GM19452 (cell line): ENCODE results near the gene INAVA.

Experiments
- ATAC-seq: cut with Tn5 transposase; IDR thresholded peaks from one replicate; pipeline ENCODE4 v1.9.1; 2021; ENCODE audit not compliant: unreplicated experiment

INAVA gene, protein sequence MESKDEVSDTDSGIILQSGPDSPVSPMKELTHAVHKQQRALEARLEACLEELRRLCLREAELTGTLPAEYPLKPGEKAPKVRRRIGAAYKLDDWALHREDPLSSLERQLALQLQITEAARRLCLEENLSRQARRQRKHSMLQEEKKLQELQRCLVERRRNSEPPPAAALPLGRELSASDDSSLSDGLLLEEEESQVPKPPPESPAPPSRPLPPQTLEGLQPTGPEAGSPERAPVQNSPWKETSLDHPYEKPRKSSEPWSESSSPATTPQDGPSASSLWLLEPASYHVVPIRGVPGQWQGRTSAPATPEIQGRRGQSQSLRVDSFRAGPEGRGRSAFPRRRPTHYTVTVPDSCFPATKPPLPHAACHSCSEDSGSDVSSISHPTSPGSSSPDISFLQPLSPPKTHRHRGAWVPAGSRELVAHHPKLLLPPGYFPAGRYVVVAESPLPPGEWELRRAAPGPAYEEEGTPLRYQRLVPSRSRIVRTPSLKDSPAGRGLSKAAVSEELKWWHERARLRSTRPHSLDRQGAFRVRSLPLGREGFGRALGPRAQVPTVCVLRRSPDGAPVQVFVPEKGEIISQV

DNA sequence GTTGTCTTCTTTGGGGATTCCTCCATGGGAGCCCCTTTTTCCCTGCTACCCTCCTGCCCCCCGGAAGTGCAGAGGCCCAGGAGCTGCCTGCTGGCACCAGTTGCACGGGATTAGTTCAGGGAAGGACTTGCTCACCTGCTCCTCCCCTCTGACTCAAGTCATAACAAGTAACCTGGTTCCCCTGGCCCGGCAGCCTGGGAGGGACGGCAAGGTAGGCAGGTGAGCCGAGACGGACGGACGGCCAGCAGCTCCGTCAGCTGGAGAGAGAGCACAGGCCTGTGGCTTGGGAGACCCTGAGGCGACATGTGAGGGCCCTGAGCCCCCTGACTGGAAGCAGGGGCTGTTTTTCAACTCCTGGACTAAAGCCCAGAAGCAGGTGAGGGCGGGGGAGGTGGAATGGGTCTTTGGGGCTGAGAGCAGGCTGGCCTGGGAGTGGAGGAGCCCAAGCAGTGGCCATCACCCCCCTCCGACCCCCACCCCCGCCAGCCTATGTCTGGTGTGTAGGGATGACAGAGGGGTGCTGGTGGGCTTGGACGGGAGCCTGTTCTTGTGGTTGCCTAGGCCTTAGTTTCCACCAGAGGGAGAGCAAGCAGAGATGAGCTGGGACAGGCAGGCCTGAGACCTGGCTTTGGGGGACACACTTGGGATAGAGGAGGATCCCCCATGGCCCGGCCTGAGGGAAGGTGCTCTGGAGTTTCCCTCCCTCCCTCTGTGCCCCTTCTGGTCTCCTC is at the start of gene INAVA:
INAVA (plus strand) TSS at position 189 of the 731 bp plus-strand sequence. CDS start 3,501 bp downstream, outside the sequence.
- ATAC-seq, result no peak

DNA sequence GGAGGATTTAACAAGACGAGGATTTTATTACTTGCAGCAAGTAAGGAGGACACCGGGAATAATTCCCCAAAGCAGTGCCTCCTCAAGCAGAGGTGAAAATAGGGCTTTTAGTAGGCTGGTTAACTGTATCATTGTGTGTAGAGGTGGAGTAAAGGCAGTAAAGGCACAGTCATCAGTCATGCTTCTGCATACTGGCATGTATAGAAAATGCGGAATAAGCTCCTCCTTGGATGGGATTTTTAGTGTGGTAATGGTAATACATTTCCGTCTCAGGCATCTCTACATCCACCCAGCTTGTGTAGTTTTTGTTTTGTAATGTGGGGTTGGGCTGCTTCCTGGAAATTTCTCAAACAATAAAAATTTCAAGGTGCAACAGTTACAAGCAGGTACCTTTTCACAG is 49.3 kb upstream of the INAVA start:
- no peak for ATAC-seq

DNA sequence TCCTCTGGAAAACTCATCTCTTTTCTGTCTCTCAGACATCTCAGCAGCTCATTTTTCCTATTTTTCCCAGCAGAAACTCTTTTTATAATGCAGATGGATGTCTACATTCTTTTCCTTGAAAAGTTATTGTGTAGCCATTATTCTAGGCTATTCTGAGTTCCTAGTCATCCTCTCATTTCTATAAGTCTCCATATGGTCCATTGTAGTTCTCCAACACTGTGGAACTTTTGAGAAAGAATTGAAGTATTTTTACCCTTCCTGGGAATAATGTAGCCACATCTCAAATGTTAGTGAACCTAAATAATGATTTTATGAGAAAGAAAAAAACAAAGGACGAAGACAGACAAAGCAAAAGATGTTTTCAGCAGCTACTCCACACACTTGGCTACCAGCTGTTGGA is 48.3 kb upstream of the INAVA start:
- no peak for ATAC-seq

DNA sequence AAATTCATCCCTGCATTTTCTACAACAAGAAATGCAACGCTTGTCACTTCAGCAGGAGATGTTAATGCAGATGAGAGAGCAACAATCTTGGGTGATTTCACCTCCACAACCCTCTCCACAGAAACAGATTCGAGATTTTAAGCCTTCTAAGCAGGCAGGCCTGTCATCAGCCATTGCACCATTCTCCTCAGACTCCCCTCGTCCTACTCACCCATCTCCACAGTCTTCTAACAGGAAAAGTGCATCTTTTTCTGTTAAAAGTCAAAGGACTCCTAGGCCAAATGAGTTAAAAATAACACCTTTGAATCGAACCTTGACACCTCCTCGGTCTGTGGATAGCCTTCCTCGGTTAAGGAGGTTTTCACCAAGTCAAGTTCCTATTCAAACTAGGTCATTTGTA is 45.3 kb upstream of the INAVA start:
- ATAC-seq, result no peak

DNA sequence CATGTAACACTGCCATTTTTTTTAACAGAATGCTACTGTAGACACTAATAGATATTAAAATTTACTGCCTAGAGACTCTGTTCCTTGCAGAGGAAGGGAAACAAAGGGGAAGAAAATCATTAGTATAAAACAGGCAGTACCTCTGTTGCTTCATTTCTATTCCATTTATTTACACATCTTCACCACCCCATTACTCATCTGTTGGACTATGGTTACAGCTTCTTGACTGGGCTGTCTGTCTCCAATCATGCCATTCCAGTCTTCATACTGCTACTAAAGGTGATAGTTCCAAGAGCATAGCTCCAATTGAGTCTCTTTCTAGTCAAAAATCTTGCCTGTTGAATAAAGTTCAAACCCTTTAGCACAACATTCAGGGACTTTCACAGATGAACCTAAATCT is 44.1 kb upstream of the INAVA start:
- no peak for ATAC-seq

DNA sequence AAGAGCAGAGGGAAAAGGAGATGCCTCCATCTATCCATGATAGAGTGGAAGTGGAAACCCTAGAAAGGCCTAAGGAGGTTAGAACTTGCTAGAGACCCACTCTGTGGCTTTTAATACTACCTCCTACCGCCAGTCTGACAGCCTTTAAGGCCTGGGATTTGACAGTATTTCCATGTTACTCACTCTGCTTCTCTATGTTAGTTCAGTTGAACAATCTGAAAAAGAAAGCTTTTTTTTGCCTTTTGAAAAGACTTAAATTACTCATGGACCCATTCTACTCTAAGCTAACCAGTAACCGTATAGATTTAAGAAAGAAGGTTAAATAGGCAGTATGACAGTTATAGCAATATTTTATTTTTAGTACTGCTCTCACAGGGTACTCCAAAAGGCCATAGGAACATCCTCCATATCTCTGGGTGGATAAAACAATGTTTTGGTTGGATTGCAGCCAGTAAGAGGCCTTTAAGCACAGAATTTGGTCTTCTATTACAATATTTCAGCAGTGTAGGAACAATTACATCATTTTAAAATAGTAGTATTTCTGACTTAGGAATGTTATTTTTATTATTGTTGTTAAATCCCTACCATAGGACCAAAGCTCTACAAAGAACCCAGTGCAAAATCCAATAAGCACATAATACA is 37.9 kb upstream of the INAVA start:
- ATAC-seq, result no peak

DNA sequence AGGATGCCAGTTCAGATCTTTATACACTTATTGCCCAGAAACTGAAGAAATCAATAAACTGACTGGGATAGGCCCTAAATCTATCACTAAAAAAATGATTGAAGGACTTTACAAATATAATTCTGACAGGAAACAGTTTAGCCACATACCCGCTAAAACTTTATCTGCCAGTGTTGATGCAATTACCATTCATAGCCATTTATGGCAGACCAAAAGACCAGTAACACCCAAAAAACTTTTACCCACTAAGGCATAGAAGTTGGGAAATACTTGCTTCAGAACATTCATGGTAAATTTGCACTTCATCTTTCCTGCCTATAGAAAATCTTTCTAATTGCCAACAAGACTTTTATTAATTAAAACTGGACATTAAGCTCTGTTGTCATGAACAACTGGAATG is 36.9 kb upstream of the INAVA start:
- no peak for ATAC-seq

DNA sequence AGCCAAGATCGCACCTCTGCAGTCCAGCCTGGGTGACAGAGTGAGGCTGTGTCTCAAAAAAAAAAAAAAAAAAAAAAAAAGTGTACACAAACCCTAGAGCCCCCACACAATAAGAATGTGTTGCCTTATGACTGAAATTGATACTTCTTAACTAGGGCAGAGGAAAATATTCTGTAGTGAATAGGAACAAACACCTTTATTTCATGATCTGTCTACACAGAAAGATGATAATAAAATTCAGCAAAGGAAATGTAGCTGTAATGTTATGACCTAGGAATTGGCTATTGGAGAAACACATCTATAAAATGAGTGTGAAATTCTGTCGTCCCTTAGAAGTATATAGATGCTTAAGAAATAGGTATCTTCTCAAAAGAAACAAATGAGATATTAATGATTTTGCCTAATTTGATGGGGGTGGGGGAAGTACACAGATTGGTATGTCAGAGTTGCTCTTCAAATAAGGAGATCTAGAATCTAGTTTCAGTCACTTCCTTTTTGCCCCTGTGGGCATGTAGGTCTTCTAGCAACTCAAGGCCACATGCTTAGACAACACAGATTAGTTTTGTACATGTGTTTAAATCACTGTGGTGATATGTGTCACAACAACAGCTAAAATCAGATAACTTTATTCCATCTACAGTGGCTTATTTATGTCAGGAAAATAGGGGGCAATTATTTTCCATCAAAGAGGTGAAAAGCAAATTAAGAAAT is 32.6 kb upstream of the INAVA start:
- ATAC-seq, result no peak

DNA sequence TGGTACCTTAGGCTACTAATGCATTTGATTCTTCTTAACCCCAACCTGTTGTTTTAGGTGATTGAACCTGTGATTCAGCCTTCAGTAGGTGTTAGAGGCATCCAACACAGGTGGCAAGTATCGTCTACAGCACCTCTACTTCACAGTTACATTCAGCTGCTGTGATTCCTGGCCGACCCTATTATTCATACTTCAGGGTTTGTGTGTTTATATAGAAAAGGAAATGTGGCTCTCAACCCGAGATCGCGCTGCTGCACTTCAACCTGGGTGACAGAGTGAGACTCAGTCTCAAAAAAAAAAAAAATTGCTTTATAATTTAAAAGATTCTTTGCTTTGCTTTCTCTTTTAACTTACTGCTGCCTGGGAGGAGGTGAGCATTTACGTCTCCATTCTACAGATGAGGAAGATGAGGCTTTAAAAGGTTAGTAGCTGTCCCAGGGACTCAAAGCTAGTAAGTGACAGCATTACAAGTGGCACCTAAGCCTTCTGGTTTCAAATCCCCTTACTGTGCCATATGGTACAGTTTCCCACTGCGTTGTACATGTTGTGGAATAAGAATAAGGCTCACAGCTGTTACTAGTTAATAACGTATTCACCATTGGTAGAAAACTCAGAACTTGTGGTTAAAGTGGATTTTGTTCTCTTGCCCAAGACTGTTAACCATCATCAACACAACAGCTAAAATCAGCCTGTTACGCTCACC is 31.8 kb upstream of the INAVA start:
- peak; percentile 24 for ATAC-seq

DNA sequence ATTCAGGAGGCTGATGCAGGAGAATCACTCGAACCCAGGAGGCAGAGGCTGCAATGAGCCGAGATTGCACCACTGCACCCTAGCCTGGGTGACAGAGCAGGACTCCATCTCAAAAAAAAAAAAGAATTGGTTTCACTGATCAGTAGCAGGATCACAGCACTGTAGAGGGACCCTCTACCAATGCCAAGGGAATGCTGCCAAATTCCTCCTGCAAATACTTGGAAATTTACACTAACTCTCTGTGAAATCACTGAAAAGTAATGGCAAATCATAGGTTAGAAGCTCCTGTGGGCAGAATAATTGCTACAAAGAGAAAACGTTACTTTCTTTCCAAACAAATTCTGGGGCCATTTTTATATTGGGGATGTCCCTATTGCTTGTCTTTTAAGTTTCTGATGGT is 28.6 kb upstream of the INAVA start:
- ATAC-seq, result no peak

DNA sequence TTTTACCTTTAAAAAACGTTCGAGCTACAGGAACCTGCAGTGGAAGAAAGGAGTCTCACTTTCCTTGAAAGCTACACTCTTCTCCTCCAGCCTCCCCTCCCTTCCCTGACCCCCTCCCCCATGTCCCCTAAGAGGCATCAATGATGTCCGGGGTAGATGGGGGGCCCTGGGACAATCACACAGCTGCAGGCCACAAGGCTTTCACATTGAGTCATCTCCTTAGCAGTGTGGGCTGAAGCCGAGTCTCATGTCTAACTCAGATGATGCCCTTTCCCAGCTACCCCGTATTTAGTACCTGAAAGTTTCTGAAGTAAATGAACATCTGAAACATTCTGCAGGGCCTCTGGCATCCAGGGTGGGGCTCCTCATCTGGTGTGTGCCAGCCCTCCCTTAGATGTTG is 28.2 kb upstream of the INAVA start:
- ATAC-seq, result peak; percentile 79

DNA sequence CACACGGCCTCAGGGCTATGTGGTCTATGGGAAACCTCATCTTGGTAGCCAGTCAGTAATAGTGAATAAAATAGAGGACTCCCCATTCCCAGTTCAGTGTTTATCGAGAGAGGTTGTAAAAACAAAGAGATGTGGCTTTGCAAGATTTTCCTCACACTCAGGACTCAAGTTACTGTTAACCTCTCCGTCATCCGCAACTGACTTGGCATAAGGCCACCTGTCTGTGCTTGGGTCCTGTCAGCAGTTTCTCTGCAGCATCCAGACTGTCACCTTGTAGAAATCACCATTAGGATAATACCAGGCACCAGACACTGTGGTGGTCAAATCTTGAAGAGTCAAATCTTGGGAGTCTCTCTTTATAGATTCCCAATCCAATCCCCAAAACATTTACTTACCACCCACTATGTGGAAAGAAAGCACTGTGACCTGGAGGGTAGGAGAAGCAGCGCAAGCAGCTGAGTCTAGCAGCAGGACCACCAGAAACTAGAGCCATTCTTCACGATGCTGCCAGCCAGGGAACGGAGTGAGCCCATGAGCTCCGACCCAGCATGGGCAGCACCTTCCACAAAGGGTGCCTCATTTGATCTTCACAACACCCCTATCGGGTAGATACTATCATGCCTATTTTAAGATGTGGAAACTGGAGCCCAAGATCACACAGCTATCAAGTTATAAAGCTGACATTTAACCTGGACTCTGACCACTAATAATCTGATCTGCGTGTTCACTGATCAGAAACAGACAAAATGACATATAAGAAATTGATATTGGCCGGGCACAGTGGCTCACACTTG is 27.5 kb upstream of the INAVA start:
- ATAC-seq, result no peak

DNA sequence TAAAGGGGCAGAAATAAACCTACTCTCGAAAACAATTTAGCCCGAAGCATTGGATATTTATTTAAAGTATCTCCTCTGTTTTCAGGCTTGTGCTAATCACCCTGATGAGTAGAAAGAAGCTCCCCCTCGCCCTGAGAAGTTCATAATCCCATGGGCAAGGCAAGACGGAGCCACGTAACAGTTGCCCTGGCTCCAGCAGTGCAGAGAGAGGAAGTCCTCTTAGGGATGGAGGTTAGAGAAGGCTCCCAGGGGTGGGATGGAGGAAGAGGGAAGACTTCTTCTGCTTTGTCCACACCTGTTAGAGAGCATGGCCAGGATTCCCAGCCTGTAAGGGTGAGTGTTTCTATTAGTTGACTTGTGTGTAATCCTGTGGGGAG is 25.3 kb upstream of the INAVA start:
- no peak for ATAC-seq

DNA sequence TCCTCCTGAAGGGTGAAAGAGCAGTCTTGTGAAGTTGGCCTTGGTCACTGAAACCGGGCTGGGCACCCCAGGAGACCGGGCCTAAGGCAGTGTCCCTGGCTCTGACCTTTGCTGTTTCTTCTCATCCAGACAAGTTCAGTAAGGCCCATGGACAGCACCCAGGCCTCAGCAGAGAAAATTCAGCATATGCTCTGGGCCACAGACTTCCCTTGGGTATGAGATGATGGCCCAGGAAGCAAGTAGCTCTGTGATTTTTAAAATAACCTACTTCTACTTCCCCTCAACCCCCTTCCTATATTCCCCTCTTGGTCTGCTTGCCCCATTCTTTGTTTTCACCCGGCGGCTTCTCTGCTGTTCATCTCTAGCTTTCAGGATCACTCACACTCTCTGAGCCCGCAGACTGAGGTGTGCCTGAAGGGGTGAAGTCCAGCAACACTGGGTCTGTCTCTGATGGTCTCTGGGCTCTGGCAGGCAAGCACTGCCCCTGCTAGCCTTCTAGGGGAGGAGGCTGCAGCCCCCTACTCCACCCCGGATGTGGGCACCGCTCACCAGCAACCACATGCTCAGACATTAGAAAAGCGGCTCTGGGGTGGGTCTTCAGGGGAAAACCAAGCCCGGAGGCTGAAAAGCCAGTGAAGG is 24.8 kb upstream of the INAVA start:
- ATAC-seq, result peak; percentile 42

DNA sequence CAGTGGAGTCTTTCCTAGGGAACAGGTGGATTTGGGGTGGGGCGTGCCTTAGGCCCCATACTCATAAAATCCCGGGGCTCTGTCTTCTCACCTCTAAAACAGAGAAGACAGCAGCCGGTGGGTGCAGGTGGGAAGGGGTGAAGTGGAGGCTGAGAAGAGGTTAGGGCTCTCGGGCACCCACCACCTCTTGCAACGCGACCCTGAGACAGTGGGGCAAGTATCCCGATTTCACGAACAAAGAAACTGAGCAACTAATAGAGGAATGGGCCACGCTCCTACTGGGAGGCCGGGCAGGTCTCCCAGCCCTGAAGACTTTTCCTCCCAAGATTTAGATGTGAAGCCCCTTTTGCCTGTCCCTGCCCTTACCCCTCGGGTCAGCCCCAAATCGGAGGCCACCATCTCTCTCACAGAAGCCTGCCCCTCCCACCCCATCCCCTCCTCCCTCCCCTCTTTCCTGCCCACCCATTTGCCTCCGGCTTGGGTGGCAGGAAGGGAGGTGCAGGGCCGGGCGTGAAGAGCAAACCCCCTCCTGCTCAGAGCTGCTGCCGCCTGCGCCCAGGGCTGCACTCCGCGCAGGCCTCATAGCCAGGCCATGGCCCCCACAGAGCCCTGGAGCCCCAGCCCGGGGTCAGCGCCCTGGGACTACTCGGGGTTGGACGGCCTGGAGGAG is 22.1 kb upstream of the INAVA start, which contains the start of gene GPR25:
GPR25 (plus strand) TSS at position 536 of the 670 bp plus-strand sequence; CDS start at position 593, 57 bp downstream.
- ATAC-seq, result no peak

DNA sequence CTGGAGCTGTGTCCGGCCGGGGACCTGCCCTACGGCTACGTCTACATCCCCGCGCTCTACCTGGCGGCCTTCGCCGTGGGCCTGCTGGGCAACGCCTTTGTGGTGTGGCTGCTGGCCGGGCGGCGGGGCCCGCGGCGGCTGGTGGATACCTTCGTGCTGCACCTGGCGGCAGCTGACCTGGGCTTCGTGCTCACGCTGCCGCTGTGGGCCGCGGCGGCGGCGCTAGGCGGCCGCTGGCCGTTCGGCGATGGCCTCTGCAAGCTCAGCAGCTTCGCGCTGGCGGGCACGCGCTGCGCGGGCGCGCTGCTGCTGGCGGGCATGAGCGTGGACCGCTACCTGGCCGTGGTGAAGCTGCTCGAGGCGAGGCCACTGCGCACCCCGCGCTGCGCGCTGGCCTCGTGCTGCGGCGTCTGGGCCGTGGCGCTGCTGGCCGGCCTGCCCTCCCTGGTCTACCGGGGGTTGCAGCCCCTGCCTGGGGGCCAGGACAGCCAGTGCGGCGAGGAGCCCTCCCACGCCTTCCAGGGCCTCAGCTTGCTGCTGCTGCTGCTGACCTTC is 21.5 kb upstream of the INAVA start:
- no peak for ATAC-seq

DNA sequence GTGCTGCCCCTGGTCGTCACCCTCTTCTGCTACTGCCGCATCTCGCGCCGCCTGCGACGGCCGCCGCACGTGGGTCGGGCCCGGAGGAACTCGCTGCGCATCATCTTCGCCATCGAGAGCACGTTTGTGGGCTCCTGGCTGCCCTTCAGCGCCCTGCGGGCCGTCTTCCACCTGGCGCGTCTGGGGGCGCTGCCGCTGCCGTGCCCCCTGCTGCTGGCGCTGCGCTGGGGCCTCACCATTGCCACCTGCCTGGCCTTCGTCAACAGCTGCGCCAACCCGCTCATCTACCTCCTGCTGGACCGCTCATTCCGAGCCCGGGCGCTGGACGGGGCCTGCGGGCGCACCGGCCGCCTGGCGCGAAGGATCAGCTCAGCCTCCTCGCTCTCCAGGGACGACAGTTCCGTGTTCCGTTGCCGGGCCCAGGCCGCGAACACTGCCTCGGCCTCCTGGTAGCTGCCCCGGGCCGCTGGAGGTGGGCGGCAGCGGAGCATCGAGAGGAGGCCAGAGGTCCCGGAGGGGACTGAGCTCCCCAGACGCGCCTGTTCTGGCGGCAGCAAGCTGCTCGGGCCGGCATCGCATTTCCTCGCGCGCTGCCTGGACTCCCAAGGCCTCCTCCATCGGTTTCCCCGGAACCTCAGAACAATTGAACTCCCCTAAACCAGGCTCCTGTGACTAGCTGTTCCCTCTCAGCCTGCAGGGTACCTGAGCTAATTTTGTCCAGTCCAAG is 20.9 kb upstream of the INAVA start:
- ATAC-seq, result no peak
